Activated CD8-positive, alpha-beta memory T cell treated with anti-CD3 and anti-CD28 coated beads, Interleukin-2, amount 50 U/mL, for 24 hours (primary cell): ENCODE results near the gene FIS1.

ENCODE experiments used
- DNase-seq: peaks from one replicate; pipeline ENCODE4 v3.0.0-alpha.2; 2020; ENCODE audit errors: extremely low read depth

FIS1 gene

DNA sequence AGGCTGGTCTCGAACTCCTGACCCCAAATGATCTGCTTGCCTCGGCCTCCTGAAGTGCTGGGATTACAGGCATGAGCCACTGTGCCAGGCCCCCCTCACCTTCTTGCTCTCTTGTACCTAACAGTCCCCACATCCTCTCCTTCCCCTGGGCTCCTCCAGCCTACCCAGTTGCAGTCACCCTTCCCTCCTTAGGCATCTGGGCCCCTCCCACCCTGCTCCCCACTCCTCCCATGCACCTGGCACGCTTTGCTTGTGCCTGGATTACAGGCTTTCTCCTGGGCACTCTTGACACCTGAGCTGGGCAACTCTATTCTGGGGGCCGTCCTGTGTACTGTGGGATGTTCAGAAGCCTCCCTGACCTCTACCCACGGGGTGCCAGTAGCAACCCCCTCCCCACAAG lies 10.2 kb downstream of the FIS1 start:
- no peak for DNase-seq

DNA sequence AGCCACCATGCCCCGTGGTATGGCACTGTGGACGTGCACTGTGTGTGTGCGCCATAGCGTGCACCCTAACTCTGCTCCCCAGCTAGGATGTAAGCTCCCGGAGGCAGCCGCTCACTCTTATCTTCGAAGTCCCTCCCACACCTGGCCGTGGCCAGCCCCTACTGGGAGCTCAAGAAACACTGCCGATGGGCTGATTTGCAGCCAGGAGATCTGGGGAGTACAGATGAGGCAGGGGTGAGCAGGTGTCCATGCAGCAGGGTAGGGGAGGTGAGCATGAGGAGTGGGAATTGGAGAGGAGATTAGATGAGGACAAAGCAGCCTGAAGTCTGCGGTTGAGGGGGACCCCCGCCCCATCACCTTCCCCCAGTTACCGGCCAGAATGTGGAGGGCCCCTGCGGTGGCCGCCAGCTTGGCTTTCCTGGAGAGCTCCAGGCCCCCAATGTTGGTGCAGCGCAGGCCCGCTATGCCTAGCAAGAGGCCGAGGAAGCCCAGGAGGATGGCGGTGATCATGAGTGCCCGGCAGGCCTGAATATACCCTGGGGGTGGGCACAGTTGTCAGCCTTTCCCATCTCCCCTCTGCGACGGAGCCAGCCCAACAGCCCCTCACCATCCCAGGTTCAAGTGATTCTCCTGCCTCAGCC lies 10.9 kb downstream of the FIS1 start:
- no peak for DNase-seq

DNA sequence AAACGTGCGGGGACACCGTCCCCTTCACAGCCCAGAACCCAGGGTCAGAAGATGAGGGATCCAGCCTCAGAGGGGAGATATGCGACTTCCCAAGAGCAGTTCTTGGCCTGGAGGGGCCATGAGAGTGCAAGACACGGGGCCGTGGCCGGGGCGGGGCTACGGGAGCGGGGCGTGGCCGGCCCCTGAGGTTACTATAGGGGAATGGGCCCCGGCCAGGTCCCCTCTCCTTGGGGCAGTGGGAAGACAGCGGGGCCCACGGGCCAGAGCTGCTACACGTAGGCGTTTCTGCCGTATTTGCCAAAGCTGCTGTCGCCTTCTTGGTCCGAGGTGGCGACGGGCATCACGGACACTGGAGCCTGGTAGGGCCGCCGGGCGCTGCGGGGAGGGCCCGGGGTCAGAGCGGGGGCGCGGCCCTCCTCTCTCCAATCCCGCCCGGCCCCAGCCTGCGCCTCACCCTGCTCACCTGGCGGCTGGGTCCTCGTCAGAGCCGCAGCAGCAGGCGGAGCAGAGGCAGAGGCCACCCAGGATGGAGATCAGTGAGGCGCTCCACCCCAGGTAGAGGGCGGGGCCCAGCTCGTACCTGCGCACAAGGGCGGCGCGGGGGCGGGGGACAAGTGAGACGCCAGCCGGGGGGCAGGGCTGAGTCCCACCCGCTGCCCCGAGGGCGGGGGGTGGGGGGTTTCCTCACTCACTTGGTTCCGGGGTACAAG lies 12.6 kb downstream of the FIS1 start:
- no peak for DNase-seq

DNA sequence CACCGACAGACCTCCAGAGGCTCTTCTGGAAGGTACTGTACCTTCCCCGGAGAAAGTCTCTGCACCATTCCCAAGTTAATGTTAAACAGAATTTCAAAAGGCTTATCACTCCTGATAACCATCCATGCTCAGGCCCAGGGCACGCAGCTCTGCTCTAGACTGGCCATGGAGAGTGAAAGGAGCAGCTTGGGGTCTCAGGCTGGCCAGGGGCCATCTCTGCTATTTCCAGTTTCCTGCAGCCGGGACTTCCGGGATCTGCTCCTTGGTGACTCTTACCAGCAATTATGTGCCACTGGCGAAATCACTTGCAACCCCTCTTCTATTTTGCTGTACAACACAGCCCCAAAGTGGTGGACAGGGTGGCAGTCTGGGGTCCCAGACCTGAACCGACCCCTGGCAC lies 13.2 kb downstream of the FIS1 start:
- DNase-seq, result no peak

DNA sequence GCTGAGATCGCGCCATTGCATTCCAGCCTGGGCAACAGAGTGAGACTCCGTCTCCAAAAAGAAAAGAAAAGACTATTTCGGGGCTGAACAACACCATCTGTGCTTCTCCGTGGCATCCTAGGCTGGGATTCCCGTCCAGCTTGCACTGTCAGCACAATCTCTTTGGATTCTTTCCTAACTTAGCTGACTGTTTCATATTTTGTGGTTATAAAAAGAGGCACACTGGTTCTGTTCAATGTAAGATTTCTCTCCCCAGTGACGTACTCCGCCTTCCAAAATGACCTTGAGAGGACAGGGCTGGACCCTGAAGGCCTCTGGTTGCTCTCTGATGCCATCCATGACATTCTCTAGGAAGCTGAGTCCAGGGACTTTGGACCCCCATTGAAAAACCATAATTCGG lies 18.2 kb downstream of the FIS1 start:
- no peak for DNase-seq

DNA sequence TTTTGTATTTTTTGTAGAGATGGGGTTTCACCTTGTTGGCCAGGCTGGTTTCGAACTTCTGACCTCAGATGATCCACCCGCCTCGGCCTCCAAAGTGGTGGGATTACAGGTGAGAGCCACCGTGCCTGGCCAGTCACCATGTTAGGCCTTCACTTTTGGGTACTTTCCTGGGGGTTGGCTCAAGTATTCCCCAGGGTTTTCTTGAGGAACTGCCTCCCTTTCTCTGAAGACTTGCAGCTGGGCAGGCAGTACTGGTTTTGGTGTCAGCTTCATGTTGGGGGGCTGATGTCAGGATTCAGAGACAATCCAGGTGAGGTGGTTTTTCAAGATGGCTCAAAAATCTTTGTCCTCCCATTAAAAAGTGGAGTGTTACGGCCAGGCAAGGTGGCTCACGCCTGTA lies 19.2 kb downstream of the FIS1 start:
- DNase-seq, result no peak

DNA sequence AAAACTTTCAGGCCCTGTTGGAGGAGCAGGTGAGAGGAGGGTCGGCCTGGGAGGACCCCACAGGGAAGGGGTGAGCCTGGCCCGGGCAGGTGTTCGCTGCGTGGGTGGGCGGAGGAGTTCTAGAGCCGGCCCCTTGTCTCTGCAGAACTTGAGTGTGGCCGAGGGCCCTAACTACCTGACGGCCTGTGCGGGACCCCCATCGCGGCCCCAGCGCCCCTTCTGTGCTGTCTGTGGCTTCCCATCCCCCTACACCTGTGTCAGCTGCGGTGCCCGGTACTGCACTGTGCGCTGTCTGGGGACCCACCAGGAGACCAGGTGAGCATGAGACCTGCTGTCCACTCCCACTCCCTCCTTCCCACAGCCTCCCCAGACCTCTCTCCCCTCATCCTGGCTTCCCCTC lies 21.4 kb downstream of the FIS1 start:
- DNase-seq, result no peak

DNA sequence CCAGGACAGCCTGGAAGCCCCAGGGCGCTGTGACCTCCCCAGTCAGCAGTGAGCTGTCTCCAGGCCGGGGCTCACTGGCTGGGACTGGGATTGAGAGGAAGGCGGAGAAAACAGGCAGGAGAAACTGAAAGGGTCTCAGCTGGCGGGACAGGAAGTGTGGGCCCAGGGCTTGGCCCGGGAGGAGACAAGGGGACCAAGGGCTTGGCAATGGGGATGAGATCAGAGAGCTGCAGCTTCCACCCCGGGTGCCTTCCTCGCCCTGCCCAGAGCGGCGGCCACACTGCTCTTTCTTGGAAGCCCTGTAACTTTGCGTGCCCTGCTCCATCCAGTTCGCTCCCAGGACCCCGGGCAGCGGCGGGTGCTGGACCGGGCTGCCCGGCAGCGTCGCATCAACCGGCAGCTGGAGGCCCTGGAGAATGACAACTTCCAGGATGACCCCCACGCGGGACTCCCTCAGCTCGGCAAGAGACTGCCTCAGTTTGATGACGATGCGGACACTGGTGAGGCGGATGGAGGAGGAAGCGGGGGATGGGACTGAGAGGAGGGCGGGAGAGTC lies 22.5 kb downstream of the FIS1 start:
- no peak for DNase-seq

DNA sequence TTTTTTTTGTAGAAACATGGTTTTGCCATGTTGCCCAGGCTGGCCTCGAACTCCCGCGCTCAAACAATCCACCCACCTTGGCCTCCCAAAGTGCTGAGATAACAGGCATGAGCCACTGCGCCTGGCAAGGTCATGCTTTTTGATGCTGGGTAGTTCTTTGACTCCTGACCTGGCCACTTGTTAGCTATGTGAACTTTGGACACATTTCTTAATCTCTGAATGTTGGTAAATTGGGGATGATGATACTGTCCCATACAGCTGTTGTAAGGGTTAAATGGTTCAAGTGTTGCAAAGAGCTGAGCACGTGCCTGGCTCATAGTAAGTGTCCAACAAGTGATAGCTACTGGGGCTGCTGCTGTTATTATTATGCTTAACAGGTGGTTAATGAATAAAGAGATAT lies 24.6 kb downstream of the FIS1 start:
- DNase-seq, result no peak

DNA sequence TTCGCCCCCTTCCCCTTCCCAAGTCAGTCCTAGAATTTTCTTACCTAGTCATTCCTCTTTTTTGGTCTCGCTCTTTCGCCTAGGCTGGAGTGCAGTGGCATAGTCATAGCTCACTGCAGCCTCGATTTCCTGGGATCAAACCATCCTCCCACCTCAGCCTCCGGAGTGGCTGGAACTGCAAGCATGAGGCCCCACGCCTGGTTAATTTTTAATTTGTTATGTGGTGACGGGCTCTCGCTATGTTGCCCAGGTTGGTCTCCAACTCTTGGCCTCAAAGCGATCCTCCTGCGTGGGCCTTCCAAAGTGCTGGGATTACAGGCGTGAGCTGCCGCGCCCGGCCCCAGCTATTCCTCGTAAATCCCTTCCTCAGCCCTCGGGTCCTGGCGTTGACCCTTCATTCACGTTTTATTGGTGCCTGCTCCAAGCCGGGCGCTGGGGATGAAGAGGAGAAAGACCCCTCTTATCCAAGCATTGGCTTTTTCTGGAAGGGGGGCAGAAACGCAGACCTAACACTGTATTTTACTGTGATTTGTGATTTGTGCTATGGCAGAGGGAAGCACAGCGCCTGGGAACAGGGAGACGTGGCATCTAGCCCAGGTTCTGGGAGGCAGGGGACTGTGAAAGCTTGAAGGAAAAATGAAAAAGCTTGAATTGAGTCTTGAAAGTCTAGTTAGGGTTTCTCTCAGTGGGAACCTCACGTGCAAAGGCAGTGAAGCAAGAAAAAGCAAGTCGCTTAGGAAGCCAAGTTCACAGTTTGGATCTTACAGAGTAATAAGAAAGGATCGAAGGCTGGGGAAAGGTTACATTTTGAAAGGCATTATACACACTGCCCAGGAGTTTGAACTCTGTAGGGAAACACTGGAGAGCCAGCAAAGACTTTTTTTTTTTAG lies 26.4 kb downstream of the FIS1 start:
- DNase-seq, result no peak

DNA sequence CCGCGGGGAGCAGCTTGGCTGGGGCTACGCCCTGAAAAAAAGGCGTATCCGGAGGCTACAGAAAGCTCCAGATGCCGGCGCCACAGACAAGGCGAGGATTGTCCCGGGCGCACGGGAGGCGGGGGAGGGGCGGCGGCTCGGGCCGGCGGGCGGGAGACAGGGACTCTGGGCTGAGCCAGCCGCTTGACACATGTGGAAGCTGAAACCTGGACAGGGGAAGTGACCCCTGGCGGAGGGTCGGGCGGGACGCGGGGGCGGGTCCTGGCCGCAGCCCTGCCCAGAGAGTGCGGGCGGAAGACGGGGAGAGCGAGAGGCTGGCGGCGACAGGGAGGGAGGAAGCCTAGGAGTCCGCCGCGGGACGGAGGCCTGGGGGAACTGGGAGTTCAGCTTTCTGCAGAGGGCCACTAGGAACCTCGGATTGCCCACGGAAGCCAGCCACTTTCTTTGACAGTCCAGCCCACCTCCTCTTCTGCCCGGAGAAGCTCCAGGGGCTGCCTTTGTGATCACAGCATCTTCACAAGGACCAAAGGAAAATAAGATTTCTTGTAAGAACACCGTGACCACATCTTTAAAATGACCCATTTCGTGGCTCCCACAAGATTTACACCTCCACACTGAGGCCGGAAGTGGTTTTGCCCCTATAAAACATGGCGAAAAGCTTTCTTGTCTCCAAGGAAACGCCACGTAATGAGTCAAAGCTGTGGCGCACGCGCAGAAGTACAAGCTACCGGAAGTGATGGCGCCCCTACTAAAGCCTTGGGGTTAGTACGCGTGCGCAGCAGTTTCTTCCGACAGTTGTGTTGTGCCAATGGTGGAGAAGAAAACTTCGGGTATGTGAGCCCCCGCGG lies 27.3 kb downstream of the FIS1 start, which contains the start of the genes PLOD3 and ZNHIT1:
TSS of gene PLOD3 (minus strand) at position 194 of the 848 bp plus-strand sequence. CDS start 307 bp downstream, outside the sequence.
TSS of gene ZNHIT1 (plus strand) at position 778 of the 848 bp plus-strand sequence. CDS start at position 809, 31 bp downstream.
- peak; percentile 95 for DNase-seq

DNA sequence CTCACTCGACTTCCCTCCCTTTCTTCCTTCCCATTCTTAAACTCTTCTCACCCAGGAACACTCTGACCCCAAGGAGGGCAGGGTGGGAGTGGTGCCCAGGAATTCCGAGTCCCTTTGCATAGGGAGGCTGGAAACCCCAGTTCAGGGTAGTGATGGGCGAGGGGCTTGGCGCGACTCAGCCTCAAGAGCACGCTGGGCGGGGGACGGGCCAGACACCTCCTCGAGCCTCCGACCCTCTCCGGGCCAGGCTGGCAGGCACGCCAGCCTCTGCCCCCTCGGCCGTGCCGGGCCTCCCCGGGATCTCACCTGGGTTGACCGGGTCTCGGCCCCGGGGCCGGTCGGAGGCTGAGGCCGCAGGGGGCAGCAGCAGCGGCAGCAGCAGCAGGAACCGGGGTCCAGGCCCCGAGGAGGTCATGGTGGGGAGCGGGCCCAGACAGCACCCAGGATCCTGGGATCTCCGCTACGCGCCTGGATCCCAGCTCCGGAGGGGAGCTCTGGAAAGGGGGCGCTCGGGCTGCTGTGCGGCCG lies 28.0 kb downstream of the FIS1 start:
- no peak for DNase-seq

DNA sequence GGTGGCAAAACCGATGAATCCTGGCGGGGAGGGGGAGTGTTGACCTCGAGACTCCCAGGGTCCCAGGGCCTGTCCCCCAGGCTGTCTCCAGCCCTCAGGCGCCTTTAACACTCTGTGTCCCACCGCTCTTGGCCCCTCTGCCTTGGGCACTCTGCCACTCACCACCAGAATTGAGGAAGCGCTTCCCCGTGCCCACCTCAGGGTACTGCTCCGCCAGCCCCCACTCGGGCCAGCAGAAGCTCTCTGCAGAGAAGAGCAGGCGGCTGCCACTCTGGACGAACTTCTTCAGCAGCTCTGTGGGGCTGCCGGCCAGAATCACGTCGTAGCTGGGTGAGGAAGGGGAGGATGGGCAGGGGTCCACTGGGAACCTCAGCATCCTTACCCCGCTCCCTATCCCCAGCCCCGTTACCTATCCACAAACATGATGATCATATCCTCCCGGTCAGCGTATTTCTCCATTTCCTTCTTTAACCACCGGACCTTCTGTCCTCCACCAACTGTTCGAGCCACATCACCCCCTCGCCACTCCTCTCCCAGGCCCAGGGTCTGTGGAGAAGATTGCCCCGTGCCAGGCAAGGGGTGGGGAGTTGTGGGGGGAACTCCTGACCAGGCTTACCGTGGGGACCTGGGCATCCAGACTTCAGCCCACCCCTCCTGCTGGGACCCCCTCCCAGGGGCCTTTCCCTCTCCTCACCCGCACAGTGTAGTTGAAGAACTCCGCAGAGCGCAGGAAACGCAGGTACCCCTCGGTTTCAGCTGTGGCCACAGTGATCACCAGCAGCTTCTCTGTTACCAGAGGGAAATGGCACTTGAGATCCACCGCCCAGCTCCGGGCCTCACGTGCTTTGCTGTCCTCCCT lies 28.7 kb downstream of the FIS1 start:
- no peak for DNase-seq

DNA sequence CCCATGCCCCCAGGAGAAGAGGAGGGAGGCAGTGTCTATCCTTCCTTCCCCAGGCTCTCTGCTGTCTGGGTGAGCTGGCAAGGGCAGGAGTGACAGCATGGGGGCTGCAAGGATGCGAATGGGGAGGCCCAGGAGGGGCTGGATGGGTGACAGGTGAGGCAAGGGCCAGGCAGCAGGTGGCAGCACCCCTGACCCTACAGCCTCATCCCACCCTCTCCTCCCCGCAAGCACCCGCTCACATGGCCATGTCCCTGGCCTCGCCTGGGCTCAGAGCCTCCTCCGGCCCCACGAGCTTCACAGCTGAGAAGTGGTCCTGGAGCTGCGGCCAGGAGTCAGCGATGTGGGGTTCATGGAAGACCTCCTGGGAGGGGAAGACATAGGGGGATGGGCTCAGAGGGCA lies 32.9 kb downstream of the FIS1 start:
- no peak for DNase-seq

DNA sequence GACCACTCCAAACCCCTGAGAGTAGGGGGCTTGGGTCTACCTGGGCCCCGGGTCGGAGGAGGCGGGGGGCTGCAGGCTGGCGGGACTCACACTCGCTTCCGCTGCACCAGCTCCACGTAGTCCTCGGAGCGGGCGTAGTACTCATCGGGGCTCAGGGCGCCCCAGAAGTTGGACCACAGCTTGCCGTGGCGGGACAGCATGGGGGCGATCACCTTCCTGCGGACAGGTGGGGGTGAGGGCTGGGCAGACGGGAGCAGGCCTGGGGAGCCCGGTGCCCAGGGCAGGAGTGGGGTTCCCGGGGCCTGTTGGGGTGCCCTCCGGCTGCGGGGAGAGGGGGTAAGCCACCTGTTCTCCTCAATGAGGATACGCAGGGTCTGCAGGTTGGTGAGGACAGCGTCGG lies 33.4 kb downstream of the FIS1 start:
- DNase-seq, result no peak

DNA sequence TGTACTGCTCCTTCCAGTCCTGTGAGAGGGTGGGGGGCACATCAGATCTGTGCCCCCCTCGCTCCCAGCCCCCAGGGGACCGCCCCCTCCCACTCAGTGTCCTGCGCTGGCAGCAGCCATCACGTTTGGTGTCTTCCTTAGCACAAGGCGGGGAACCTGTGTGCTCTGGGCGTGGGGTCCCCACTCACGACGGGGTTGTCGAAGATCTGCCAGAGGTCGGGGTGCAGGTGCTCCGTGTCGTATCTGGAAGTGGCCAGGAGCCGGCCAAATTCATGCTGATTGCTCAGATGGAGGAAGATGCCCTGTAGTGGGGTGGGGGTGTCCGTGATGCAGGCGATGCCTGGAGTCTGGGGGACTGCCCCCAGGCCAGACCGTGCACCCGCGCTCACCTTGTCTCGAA lies 34.7 kb downstream of the FIS1 start:
- DNase-seq, result no peak

DNA sequence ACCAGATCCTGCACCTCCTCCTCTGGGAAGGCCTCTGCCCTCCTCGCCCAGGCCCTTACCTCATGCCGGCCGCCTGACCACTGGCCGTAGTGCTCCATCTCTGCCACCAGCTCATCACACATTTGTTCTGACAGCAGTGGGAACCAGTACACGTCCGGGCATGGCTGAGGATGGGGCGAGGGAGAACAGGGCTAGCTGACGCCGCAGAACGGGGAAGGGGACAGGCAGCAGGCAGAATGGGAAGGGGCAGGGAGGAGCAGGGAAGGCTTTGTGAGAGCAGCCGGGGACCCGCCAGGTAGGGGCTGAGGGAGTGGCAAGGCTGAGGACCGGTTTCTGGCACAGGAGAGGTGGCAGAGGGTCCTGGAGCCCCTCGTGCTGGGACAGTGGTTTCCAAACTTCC lies 36.1 kb downstream of the FIS1 start:
- no peak for DNase-seq

DNA sequence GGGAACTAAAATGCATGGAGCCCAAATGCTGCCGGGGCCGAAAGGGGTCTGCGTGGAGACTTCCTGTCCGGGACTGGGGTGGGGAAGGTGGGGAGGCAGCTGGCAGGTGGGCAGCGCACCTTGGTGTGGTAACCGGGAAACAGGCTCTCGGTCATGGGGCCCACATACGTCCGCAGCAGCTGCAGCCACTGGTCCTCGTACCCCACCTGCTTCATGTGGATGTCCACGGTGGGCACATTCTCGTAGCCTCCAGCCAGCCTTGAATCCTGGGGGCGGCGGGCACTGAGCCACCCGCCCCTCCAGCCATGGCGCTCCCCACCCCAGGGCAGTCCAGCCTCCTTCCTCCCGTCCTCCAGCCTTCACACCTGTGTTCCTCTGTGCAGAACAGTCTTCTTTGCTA lies 37.4 kb downstream of the FIS1 start:
- no peak for DNase-seq

DNA sequence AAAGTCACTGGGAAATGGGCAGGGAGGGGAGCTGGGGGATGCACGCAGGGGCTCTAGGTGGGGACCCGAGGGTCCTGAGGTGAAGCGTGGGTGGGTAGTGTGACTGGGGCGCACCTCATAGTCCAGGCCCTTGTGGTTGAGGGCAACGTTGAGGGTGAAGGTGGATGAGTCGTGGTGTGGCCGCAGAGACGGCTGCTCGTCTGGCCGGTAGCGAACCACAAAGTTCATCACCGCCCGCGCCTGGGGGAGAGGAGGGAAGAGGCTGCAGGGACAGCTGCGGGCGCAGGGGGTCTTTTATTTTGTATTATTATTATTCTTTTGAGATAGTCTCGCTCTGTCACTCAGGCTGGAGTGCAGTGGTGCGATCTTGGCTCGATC lies 38.2 kb downstream of the FIS1 start:
- no peak for DNase-seq
